Measurements from ENCODE around the gene SS18L1. TPM values are rescaled to one million over a fixed set of nuclear protein-coding genes. Genes with fewer than 3 reads are reported as not detected.
A peak's percentile ranks its signal among the peaks of the same experiment; 100 is the strongest.

SS18L1 gene
- total and polyA plus RNA-seq, 2 donors (not counting 1 experiment from before 2014, with no cell fraction given), result 4.7 to 7.4 TPM

DNA sequence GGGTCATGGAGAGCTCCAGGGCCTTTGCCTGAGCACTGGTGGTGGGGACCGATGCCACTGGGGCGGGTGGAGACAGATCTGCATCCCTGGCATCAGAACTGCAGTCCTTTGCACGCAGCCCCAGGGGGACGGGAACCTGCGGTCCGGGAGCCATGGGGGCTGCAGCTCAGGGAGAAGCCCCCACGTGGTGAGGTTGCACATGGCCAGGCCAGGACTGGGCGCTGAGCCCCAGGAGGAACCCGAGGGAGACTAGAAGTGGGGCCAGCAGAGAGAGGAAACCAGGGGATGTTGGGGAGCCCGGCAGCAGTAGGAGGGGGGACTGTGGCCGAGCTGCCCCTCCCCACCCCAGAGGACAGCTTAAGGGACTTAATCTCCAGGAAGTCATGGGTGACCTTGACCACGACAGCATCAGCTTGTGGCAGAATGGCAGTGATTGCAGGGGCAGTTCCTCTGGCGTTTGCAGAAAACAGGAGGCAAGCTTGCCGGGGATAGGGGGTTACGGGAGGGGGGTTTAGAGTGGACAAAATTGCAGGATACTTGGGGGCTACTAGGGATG is 39.3 kb upstream of the SS18L1 start:
- H2AFZ ChIP-seq (ENCODE audit: low read length), result no peak overlapping the region
- TF ChIP-seq EZH2 (IDR thresholded peaks at IDR 0.05; ENCODE audit: low read length, missing control alignments), result no peak
- TF ChIP-seq, protein P1, sequence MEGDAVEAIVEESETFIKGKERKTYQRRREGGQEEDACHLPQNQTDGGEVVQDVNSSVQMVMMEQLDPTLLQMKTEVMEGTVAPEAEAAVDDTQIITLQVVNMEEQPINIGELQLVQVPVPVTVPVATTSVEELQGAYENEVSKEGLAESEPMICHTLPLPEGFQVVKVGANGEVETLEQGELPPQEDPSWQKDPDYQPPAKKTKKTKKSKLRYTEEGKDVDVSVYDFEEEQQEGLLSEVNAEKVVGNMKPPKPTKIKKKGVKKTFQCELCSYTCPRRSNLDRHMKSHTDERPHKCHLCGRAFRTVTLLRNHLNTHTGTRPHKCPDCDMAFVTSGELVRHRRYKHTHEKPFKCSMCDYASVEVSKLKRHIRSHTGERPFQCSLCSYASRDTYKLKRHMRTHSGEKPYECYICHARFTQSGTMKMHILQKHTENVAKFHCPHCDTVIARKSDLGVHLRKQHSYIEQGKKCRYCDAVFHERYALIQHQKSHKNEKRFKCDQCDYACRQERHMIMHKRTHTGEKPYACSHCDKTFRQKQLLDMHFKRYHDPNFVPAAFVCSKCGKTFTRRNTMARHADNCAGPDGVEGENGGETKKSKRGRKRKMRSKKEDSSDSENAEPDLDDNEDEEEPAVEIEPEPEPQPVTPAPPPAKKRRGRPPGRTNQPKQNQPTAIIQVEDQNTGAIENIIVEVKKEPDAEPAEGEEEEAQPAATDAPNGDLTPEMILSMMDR (conservative IDR thresholded peaks at IDR 0.05 in 1 of 2, IDR thresholded peaks at IDR 0.05 in 1 of 2; ENCODE audit: low read depth in 1 of 2, low read length in 2 of 2), result no peak
- H3K36me3 ChIP-seq (ENCODE audit: control insufficient read depth, insufficient read depth, low read length), result no peaks in the 10 kb centered on the region
- no peak overlapping the region for H3K4me3 ChIP-seq (replicated peaks in 1 of 4; ENCODE audit: control extremely low read depth in 1 of 4, insufficient read depth in 1 of 4, low read depth in 3 of 4, low read length in 4 of 4)
- no peak overlapping the region for H3K9ac ChIP-seq (ENCODE audit: insufficient read depth, low read length)
- no peaks in the 10 kb centered on the region for H3K4me1 ChIP-seq (ENCODE audit: control insufficient read depth, extremely low read depth, insufficient read depth, low read length)
- H3K9me3 ChIP-seq (ENCODE audit: control insufficient read depth, insufficient read depth, low read depth, low read length), result no peaks in the 10 kb centered on the region
- H3K27me3 ChIP-seq (ENCODE audit: control insufficient read depth, insufficient read depth, low read length), result no peaks in the 10 kb centered on the region
- no peaks in the 10 kb centered on the region for H4K20me1 ChIP-seq (ENCODE audit: control insufficient read depth, extremely low read depth, insufficient read depth, low read length)
- no peak for DNase-seq (ENCODE audit: low read depth in 2 of 2)
- H3K27ac ChIP-seq (ENCODE audit: insufficient read depth, low read length), result no peak overlapping the region
- no peak overlapping the region for H3K4me2 ChIP-seq (ENCODE audit: extremely low read depth, insufficient read depth, low read length)
- no peaks in the 10 kb centered on the region for H3K79me2 ChIP-seq (ENCODE audit: control insufficient read depth, insufficient read depth, low read length)

DNA sequence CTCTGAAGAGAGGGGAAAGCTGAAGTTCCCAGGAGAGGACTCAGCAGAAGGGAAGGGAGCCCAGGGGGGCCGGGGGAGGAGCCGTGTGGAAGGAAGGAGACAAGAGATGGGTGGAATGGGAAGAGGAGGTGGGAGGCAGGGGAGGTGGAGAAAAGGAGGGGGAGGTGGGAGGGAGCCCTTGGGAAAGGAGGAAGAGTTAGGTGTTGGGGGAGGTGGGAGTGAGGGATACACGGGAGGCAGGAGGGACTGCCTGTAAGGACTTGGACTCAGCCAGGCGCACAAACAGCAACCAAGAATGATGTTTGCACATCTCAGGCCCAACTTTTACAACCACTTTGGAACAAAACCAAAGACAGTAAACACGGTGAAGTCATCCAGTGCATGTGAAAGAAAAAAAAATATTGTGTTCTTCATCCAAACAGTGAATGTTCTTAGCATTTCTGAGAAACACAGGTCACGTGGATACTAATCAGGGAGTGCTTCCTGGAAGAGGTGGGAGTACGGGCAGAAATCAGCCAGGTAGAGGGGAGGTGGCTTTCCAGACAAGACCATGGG is 38.7 kb upstream of the SS18L1 start:
- no peak overlapping the region for H3K27ac ChIP-seq (ENCODE audit: insufficient read depth, low read length)
- no peak overlapping the region for H2AFZ ChIP-seq (ENCODE audit: low read length)
- no peaks in the 10 kb centered on the region for H3K27me3 ChIP-seq (ENCODE audit: control insufficient read depth, insufficient read depth, low read length)
- TF ChIP-seq EZH2 (IDR thresholded peaks at IDR 0.05; ENCODE audit: low read length, missing control alignments), result no peak
- TF ChIP-seq, protein P1 (conservative IDR thresholded peaks at IDR 0.05 in 1 of 2, IDR thresholded peaks at IDR 0.05 in 1 of 2; ENCODE audit: low read depth in 1 of 2, low read length in 2 of 2), result no peak
- no peaks in the 10 kb centered on the region for H3K36me3 ChIP-seq (ENCODE audit: control insufficient read depth, insufficient read depth, low read length)
- no peak overlapping the region for H3K4me3 ChIP-seq (replicated peaks in 1 of 4; ENCODE audit: control extremely low read depth in 1 of 4, insufficient read depth in 1 of 4, low read depth in 3 of 4, low read length in 4 of 4)
- H3K9ac ChIP-seq (ENCODE audit: insufficient read depth, low read length), result no peak overlapping the region
- DNase-seq (ENCODE audit: low read depth in 2 of 2), result peak in 1 of 2 donors; percentile 36
- no peaks in the 10 kb centered on the region for H3K9me3 ChIP-seq (ENCODE audit: control insufficient read depth, insufficient read depth, low read depth, low read length)
- no peaks in the 10 kb centered on the region for H3K4me1 ChIP-seq (ENCODE audit: control insufficient read depth, extremely low read depth, insufficient read depth, low read length)
- H3K79me2 ChIP-seq (ENCODE audit: control insufficient read depth, insufficient read depth, low read length), result no peaks in the 10 kb centered on the region
- no peaks in the 10 kb centered on the region for H4K20me1 ChIP-seq (ENCODE audit: control insufficient read depth, extremely low read depth, insufficient read depth, low read length)
- H3K4me2 ChIP-seq (ENCODE audit: extremely low read depth, insufficient read depth, low read length), result no peak overlapping the region

DNA sequence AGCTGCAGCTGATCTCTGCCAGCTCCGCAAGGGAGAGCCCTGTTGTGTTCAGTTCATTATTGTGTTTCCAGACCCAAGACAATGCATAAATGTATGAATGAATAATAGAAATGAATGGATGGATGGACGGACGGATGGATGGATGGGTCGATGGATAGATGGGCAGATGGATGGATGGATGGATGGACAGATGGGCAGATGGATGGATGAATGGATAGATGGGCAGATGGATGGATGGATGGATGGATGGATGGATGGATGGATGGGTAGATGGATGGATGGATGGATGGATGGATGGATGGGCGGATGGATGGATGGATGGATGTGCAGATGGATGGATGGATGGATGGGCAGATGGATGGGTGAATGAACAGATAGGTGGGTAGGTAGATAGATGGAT is 38.0 kb upstream of the SS18L1 start:
- Histone ChIP-seq H4K20me1 (ENCODE audit: control insufficient read depth, extremely low read depth, insufficient read depth, low read length) (no peaks in the 10 kb centered on the region), H3K4me3 (replicated peaks in 1 of 4; ENCODE audit: control extremely low read depth in 1 of 4, insufficient read depth in 1 of 4, low read depth in 3 of 4, low read length in 4 of 4) (no peak overlapping the region), H3K9me3 (ENCODE audit: control insufficient read depth, insufficient read depth, low read depth, low read length) (no peaks in the 10 kb centered on the region), H2AFZ (ENCODE audit: low read length) (no peak overlapping the region), H3K79me2 (ENCODE audit: control insufficient read depth, insufficient read depth, low read length) (no peaks in the 10 kb centered on the region), H3K9ac (ENCODE audit: insufficient read depth, low read length) (no peak overlapping the region), H3K27me3 (ENCODE audit: control insufficient read depth, insufficient read depth, low read length) (no peaks in the 10 kb centered on the region), H3K4me2 (ENCODE audit: extremely low read depth, insufficient read depth, low read length) (no peak overlapping the region), H3K27ac (ENCODE audit: insufficient read depth, low read length) (no peak overlapping the region), H3K4me1 (ENCODE audit: control insufficient read depth, extremely low read depth, insufficient read depth, low read length) (no peaks in the 10 kb centered on the region), H3K36me3 (ENCODE audit: control insufficient read depth, insufficient read depth, low read length) (no peaks in the 10 kb centered on the region)
- no peak for TF ChIP-seq EZH2 (IDR thresholded peaks at IDR 0.05; ENCODE audit: low read length, missing control alignments)
- TF ChIP-seq, protein P1 (conservative IDR thresholded peaks at IDR 0.05 in 1 of 2, IDR thresholded peaks at IDR 0.05 in 1 of 2; ENCODE audit: low read depth in 1 of 2, low read length in 2 of 2), result no peak
- no peak for DNase-seq (ENCODE audit: low read depth in 2 of 2)

Measured in fibroblast of lung (primary cell).